Left ventricle myocardium inferior (tissue), 1 donor: ENCODE data around the gene MFAP4. TPM values are rescaled to one million over a fixed set of nuclear protein-coding genes. Genes with fewer than 3 reads are reported as not detected.
A peak's percentile ranks its signal among the peaks of the same experiment; 100 is the strongest.

ENCODE experiments used
- DNase-seq: peaks from one replicate; pipeline ENCODE4 v3.0.0-alpha.2; 2020
- H3K27ac ChIP-seq: fragments of 200-600 bp; replicated peaks from 2 replicates; pipeline ENCODE4 v1.8.0; 2021
- H3K27me3 ChIP-seq: fragments of 200-600 bp; 2 replicates; pipeline ENCODE4 v1.8.0; 2021; ENCODE audit warnings: low read depth
- H3K36me3 ChIP-seq: fragments of 200-600 bp; 2 replicates; pipeline ENCODE4 v1.8.0; 2021
- H3K4me1 ChIP-seq: fragments of 200-600 bp; 2 replicates; pipeline ENCODE4 v1.8.0; 2021
- H3K4me3 ChIP-seq: fragments of 200-600 bp; 2 replicates; pipeline ENCODE4 v1.8.0; 2021; ENCODE audit warnings: mild to moderate bottlenecking, moderate library complexity
- H3K9me3 ChIP-seq: fragments of 200-600 bp; replicated peaks from 2 replicates; pipeline ENCODE4 v1.8.0; 2021
- CTCF ChIP-seq: fragments of 200-600 bp; IDR thresholded peaks from 2 replicates; pipeline ENCODE4 v1.8.0; 2021; ENCODE audit warnings: antibody characterized with exemption, mild to moderate bottlenecking, borderline replicate concordance
- intact Hi-C: fragments of 100-400 bp; cut with micrococcal nuclease; formaldehyde crosslinking; loops from one replicate; pipeline ENCODE4 v1.11.0; 2022
- total RNA-seq: library from RNA; stranded (reverse); fragmentation: NEBNext Ultra II Directional; extraction: Animal tissue kit (Norgen Biotek cat#: 25700); gene quantifications from one replicate; pipeline ENCODE4 v1.2.1, GENCODE V29; 2021
- donor health status: DM: no; HTN: yes; CAD: no; lungs with severe emphysema.

The MFAP4 gene
- total RNA-seq, 1 donor from 2014 or later, result 65.6 TPM

- H3K9me3 ChIP-seq, result no peaks in the 10 kb centered on the region
- TF ChIP-seq CTCF, result no peak
- intact Hi-C loops, result no loop called here
- no peak overlapping the region for H3K4me3 ChIP-seq
- DNase-seq, result no peak
- no peak overlapping the region for H3K27ac ChIP-seq
- no peaks in the 10 kb centered on the region for H3K27me3 ChIP-seq
- peaks cover 6% of the 10 kb centered on the region for H3K4me1 ChIP-seq
- no peaks in the 10 kb centered on the region for H3K36me3 ChIP-seq
Measured at GRCh38 chr17:19412510-19412909, 25.5 kb upstream of the MFAP4 start.

- H3K27me3 ChIP-seq, result no peaks in the 10 kb centered on the region
- no peaks in the 10 kb centered on the region for H3K9me3 ChIP-seq
- H3K4me3 ChIP-seq, result peak overlapping the region; percentile 55
- peak overlapping the region; percentile 8 for H3K27ac ChIP-seq
- DNase-seq, result no peak
- H3K36me3 ChIP-seq, result no peaks in the 10 kb centered on the region
- intact Hi-C loops, result no loop called here
- no peak for TF ChIP-seq CTCF
- peaks cover 6% of the 10 kb centered on the region for H3K4me1 ChIP-seq
Measured at GRCh38 chr17:19411631-19412030, 24.6 kb upstream of the MFAP4 start.

GRCh38 chr17:19410875-19411620 lies 24.1 kb upstream of the MFAP4 start, which contains the start of gene RNF112:
TSS of gene RNF112 (plus strand) at chr17:19411232. CDS start at chr17:19411409, 177 bp downstream.
- H3K27me3 ChIP-seq, result no peaks in the 10 kb centered on the region
- H3K27ac ChIP-seq, result peak within 1 kb of the TSS; percentile 8
- no peaks in the 10 kb centered on the region for H3K36me3 ChIP-seq
- peak within 1 kb of the TSS; percentile 55 for H3K4me3 ChIP-seq
- TF ChIP-seq CTCF, result no peak
- intact Hi-C loops, result no loop called here
- H3K9me3 ChIP-seq, result no peaks in the 10 kb centered on the region
- peak; percentile 41 for DNase-seq
- peaks cover 6% of the 10 kb centered on the region for H3K4me1 ChIP-seq

- no peaks in the 10 kb centered on the region for H3K36me3 ChIP-seq
- H3K4me3 ChIP-seq, result no peak overlapping the region
- intact Hi-C loops, result no loop called here
- H3K4me1 ChIP-seq, result peaks cover 6% of the 10 kb centered on the region
- no peak overlapping the region for H3K27ac ChIP-seq
- no peaks in the 10 kb centered on the region for H3K9me3 ChIP-seq
- DNase-seq, result no peak
- TF ChIP-seq CTCF, result no peak
- no peaks in the 10 kb centered on the region for H3K27me3 ChIP-seq
Measured at GRCh38 chr17:19410091-19410490, 23.1 kb upstream of the MFAP4 start.

- H3K9me3 ChIP-seq, result no peaks in the 10 kb centered on the region
- intact Hi-C loops, result no loop called here
- no peak for DNase-seq
- peaks cover 6% of the 10 kb centered on the region for H3K4me1 ChIP-seq
- TF ChIP-seq CTCF, result no peak
- no peaks in the 10 kb centered on the region for H3K27me3 ChIP-seq
- H3K27ac ChIP-seq, result no peak overlapping the region
- no peak overlapping the region for H3K4me3 ChIP-seq
- H3K36me3 ChIP-seq, result no peaks in the 10 kb centered on the region
Measured at GRCh38 chr17:19409509-19409908, 22.5 kb upstream of the MFAP4 start.
